K562 treated with DMSO at 1 percent for 12 hours (cell line): ENCODE results near the gene VASP. TPM values are rescaled to one million over a fixed set of nuclear protein-coding genes. Genes with fewer than 3 reads are reported as not detected.

Source experiments
- total RNA-seq: library from RNA; unstranded; fragments of 300-600 nt; gene quantifications from 2 replicates; pipeline ENCODE4 v1.2.3, GENCODE V29; 2022; ENCODE audit not compliant: insufficient read depth

Gene VASP
- 106 and 111 TPM in 2 replicates for total RNA-seq

GRCh38 chr19:45506989-45507871 lies at the start of gene VASP:
VASP (plus strand) TSS chr19:45507479; CDS start chr19:45507772, 293 bp downstream.

GRCh38 chr19:45467456-45468158 lies 39.7 kb upstream of the VASP start, which contains the start of gene FOSB:
FOSB (plus strand) TSS chr19:45467996; CDS start chr19:45468587, 591 bp downstream.

DNA sequence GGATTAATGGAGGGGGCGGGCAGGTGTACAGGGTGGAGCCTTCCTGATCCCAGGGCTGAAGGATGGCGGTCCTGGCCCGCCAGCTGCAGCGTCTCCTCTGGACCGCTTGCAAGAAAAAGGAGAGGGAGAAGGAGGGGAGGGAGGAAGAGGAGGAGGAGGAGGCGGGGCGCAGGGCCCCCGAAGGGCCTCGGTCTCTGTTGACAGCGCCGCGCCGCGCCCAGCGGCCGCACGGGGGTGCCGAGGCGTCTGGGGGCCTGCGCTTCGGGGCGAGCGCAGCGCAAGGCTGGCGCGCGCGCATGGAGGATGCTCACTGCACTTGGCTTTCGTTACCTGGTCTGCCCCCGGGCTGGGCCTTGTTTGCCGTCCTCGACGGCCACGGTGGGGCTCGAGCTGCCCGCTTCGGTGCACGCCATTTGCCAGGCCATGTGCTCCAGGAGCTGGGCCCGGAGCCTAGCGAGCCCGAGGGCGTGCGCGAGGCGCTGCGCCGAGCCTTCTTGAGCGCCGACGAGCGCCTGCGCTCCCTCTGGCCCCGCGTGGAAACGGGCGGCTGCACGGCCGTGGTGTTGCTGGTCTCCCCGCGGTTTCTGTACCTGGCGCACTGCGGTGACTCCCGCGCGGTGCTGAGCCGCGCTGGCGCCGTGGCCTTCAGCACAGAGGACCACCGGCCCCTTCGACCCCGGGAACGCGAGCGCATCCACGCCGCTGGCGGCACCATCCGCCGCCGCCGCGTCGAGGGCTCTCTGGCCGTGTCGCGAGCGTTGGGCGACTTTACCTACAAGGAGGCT lies 8.7 kb upstream of the VASP start, which contains the start of gene PPM1N:
Gene PPM1N (plus strand): TSS at position 33 of the 785 bp plus-strand sequence. CDS start 30 bp downstream, at position 63.

Other genes with a start within 250 kb of the VASP start
- gene CKM, start 184.6 kb upstream of the VASP start, total RNA-seq, result not detected in 2 replicates
- gene KLC3, start 166.7 kb upstream of the VASP start, total RNA-seq, result 5.4 and 5.9 TPM in 2 replicates
- gene ERCC2, start 136.9 kb upstream of the VASP start, total RNA-seq, result 24.6 and 32.3 TPM in 2 replicates
- gene PPP1R13L, start 102.4 kb upstream of the VASP start, total RNA-seq, result 14.7 and 18.9 TPM in 2 replicates
- gene POLR1G, start 100.8 kb upstream of the VASP start, total RNA-seq, result 0.98 and 3.0 TPM in 2 replicates
- 55.7 and 65.2 TPM in 2 replicates for gene ERCC1, start 83.6 kb upstream of the VASP start, total RNA-seq
- gene FOSB, start 39.5 kb upstream of the VASP start, total RNA-seq, result 1.1 and 1.5 TPM in 2 replicates
- gene RTN2, start 10.4 kb upstream of the VASP start, total RNA-seq, result 66.8 and 81.5 TPM in 2 replicates
- 8.9 and 12.3 TPM in 2 replicates for gene PPM1N, start 9.0 kb upstream of the VASP start, total RNA-seq
- gene OPA3, start 77.3 kb downstream of the VASP start, total RNA-seq, result 6.0 and 15.1 TPM in 2 replicates
- not detected in 2 replicates for gene GPR4, start 94.7 kb downstream of the VASP start, total RNA-seq
- gene EML2, start 131.9 kb downstream of the VASP start, total RNA-seq, result 46.6 and 69.9 TPM in 2 replicates
- 7.3 and 23.2 TPM in 2 replicates for gene GIPR, start 160.7 kb downstream of the VASP start, total RNA-seq
- gene SNRPD2, start 184.5 kb downstream of the VASP start, total RNA-seq, result 589 and 1,120 TPM in 2 replicates
- gene QPCTL, start 185.2 kb downstream of the VASP start, total RNA-seq, result 23.9 and 24.7 TPM in 2 replicates
- gene FBXO46, start 223.4 kb downstream of the VASP start, total RNA-seq, result 12.9 and 19.2 TPM in 2 replicates
- gene MEIOSIN, start 226.0 kb downstream of the VASP start, total RNA-seq, result 0.58 and 0.67 TPM in 2 replicates